ENCODE data around the gene PDSS2. TPM values are rescaled to one million over a fixed set of nuclear protein-coding genes. Genes with fewer than 3 reads are reported as not detected.
"Not testable (repeated sequence)": the region's sequence is repeated elsewhere in the genome, so short reads cannot be mapped to it uniquely, and the experiment has no call there.

PDSS2 gene
- polyA plus RNA-seq, 4 donors, result 6.5 to 14.8 (median 11.6) TPM

GRCh38 chr6:107479089-107479690, 19.8 kb upstream of the PDSS2 start:
- DNase-seq, result no peak
- Histone ChIP-seq H3K9me3 (ENCODE audit: control insufficient read depth in 2 of 2, insufficient read depth in 1 of 2, low read depth in 1 of 2, low read length in 1 of 2) (no peaks in the 10 kb centered on the region), H3K27me3 (ENCODE audit: control insufficient read depth in 3 of 3, insufficient read depth in 3 of 3, low read length in 3 of 3) (peaks cover 0 to 18% (median 5%) of the 10 kb centered on the region in 3 donors), H3K4me1 (ENCODE audit: control insufficient read depth in 3 of 3, insufficient read depth in 2 of 3, low read depth in 1 of 3, low read length in 2 of 3) (no peaks in the 10 kb centered on the region), H3K4me3 (ENCODE audit: low read depth in 1 of 3, low read length in 3 of 3) (no peak overlapping the region), H3K36me3 (ENCODE audit: control insufficient read depth in 3 of 3, insufficient read depth in 2 of 3, low read depth in 1 of 3, low read length in 3 of 3) (no peaks in the 10 kb centered on the region), H3K27ac (ENCODE audit: low read depth in 1 of 3, low read length in 2 of 3) (no peak overlapping the region)
- no peak for FAIRE-seq
- WGBS, 3 donors, result 72 to 79% (median 72%) methylated on average over 4 of the region's 4 CpGs

- H3K4me3 ChIP-seq (ENCODE audit: low read depth in 1 of 3, low read length in 3 of 3); DNase-seq; H3K27me3 ChIP-seq (ENCODE audit: control insufficient read depth in 3 of 3, insufficient read depth in 3 of 3, low read length in 3 of 3); H3K9me3 ChIP-seq (ENCODE audit: control insufficient read depth in 2 of 2, insufficient read depth in 1 of 2, low read depth in 1 of 2, low read length in 1 of 2); H3K27ac ChIP-seq (ENCODE audit: low read depth in 1 of 3, low read length in 2 of 3); H3K36me3 ChIP-seq (ENCODE audit: control insufficient read depth in 3 of 3, insufficient read depth in 2 of 3, low read depth in 1 of 3, low read length in 3 of 3); FAIRE-seq; H3K4me1 ChIP-seq (ENCODE audit: control insufficient read depth in 3 of 3, insufficient read depth in 2 of 3, low read depth in 1 of 3, low read length in 2 of 3): not testable (repeated sequence)
- WGBS, 3 donors, result 73 to 88% (median 80%) methylated on average over 2 to 3 of the region's 3 CpGs
These were observed 16.5 kb upstream of the PDSS2 start for GRCh38 chr6:107475826-107476225.

- H3K27ac ChIP-seq (ENCODE audit: low read depth in 1 of 3, low read length in 2 of 3); H3K4me3 ChIP-seq (ENCODE audit: low read depth in 1 of 3, low read length in 3 of 3); H3K36me3 ChIP-seq (ENCODE audit: control insufficient read depth in 3 of 3, insufficient read depth in 2 of 3, low read depth in 1 of 3, low read length in 3 of 3); H3K4me1 ChIP-seq (ENCODE audit: control insufficient read depth in 3 of 3, insufficient read depth in 2 of 3, low read depth in 1 of 3, low read length in 2 of 3); DNase-seq; H3K27me3 ChIP-seq (ENCODE audit: control insufficient read depth in 3 of 3, insufficient read depth in 3 of 3, low read length in 3 of 3); H3K9me3 ChIP-seq (ENCODE audit: control insufficient read depth in 2 of 2, insufficient read depth in 1 of 2, low read depth in 1 of 2, low read length in 1 of 2); FAIRE-seq: not testable (repeated sequence)
- WGBS, 3 donors, result 88 to 96% (median 94%) methylated on average over 3 of the region's 3 CpGs
These were observed 16.0 kb upstream of the PDSS2 start for GRCh38 chr6:107475360-107475759.

- Histone ChIP-seq H3K4me3 (ENCODE audit: low read depth in 1 of 3, low read length in 3 of 3) (no peak overlapping the region), H3K36me3 (ENCODE audit: control insufficient read depth in 3 of 3, insufficient read depth in 2 of 3, low read depth in 1 of 3, low read length in 3 of 3) (no peaks in the 10 kb centered on the region), H3K27ac (ENCODE audit: low read depth in 1 of 3, low read length in 2 of 3) (no peak overlapping the region), H3K27me3 (ENCODE audit: control insufficient read depth in 3 of 3, insufficient read depth in 3 of 3, low read length in 3 of 3) (no peaks in the 10 kb centered on the region), H3K4me1 (ENCODE audit: control insufficient read depth in 3 of 3, insufficient read depth in 2 of 3, low read depth in 1 of 3, low read length in 2 of 3) (no peaks in the 10 kb centered on the region), H3K9me3 (ENCODE audit: control insufficient read depth in 2 of 2, insufficient read depth in 1 of 2, low read depth in 1 of 2, low read length in 1 of 2) (no peaks in the 10 kb centered on the region)
- FAIRE-seq (no peak), DNase-seq (no peak)
- WGBS, 3 donors, result 43 to 67% (median 60%) methylated on average over 5 of the region's 5 CpGs
These were observed 14.3 kb upstream of the PDSS2 start for GRCh38 chr6:107473660-107474059.

DNA sequence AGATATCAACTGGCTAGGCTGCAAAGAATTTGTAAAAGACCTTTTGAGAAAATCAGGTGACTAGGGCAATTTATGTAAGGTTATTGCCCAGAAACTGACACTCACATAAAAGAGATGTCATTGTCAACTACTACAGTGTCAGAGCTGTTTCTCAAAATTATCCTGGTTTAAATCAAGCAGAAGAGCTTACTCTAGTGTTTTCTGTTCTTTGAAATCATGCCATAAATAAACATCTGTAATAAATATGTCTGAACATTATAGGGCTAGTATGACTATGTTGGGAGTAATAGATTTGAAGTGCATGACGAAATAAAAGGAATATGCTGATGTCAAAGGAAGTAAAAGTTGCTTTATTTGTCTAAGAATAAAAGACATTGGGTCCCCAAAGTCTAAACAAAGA, 11.0 kb upstream of the PDSS2 start:
- no peaks in the 10 kb centered on the region for H3K9me3 ChIP-seq (ENCODE audit: control insufficient read depth in 2 of 2, insufficient read depth in 1 of 2, low read depth in 1 of 2, low read length in 1 of 2)
- no peak for FAIRE-seq
- peaks cover 0 to 4% (median 0%) of the 10 kb centered on the region in 3 donors for H3K27me3 ChIP-seq (ENCODE audit: control insufficient read depth in 3 of 3, insufficient read depth in 3 of 3, low read length in 3 of 3)
- H3K4me3 ChIP-seq (ENCODE audit: low read depth in 1 of 3, low read length in 3 of 3), result no peak overlapping the region
- no peaks in the 10 kb centered on the region for H3K4me1 ChIP-seq (ENCODE audit: control insufficient read depth in 3 of 3, insufficient read depth in 2 of 3, low read depth in 1 of 3, low read length in 2 of 3)
- no peak for DNase-seq
- H3K36me3 ChIP-seq (ENCODE audit: control insufficient read depth in 3 of 3, insufficient read depth in 2 of 3, low read depth in 1 of 3, low read length in 3 of 3), result no peaks in the 10 kb centered on the region
- H3K27ac ChIP-seq (ENCODE audit: low read depth in 1 of 3, low read length in 2 of 3), result no peak overlapping the region
- 84 to 90% (median 87%) methylated on average over 1 of the region's 1 CpG for WGBS, 3 donors

GRCh38 chr6:107466062-107466461, 6.7 kb upstream of the PDSS2 start:
- H3K27ac ChIP-seq (ENCODE audit: low read depth in 1 of 3, low read length in 2 of 3), result no peak overlapping the region
- FAIRE-seq, result no peak
- H3K4me3 ChIP-seq (ENCODE audit: low read depth in 1 of 3, low read length in 3 of 3), result no peak overlapping the region
- peaks cover 0 to 9% (median 0%) of the 10 kb centered on the region in 3 donors for H3K27me3 ChIP-seq (ENCODE audit: control insufficient read depth in 3 of 3, insufficient read depth in 3 of 3, low read length in 3 of 3)
- no peaks in the 10 kb centered on the region for H3K9me3 ChIP-seq (ENCODE audit: control insufficient read depth in 2 of 2, insufficient read depth in 1 of 2, low read depth in 1 of 2, low read length in 1 of 2)
- 84 to 97% (median 86%) methylated on average over 1 of the region's 1 CpG for WGBS, 3 donors
- DNase-seq, result no peak
- no peaks in the 10 kb centered on the region for H3K36me3 ChIP-seq (ENCODE audit: control insufficient read depth in 3 of 3, insufficient read depth in 2 of 3, low read depth in 1 of 3, low read length in 3 of 3)
- H3K4me1 ChIP-seq (ENCODE audit: control insufficient read depth in 3 of 3, insufficient read depth in 2 of 3, low read depth in 1 of 3, low read length in 2 of 3), result no peaks in the 10 kb centered on the region

DNA sequence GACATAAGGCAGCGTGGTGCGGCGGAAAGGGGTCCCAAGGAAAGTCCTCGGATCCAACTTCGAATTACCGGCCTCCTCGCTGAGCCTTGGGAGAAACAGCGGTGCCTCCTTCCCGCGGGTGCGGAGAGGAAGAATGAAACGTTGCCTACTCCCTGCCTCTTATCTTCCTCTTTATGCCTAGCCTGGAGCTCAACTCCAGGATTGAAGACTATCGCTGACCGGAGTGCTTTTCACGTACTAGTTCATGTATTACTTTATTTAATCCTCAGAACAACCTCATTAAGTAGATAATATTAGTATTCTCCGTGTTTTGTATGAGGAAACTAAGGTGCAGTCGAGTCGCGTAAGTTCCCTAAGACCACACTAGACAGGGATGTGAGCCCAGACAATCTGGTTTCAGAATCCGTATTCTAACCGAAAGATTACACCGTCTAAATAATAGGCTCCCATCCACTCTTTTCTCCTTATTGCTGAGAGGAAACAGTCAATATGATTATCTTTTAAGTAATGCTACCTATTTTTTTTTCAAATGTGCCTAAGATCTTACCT, 793 bp upstream of the PDSS2 start:
- Histone ChIP-seq H3K4me1 (ENCODE audit: control insufficient read depth in 3 of 3, insufficient read depth in 2 of 3, low read depth in 1 of 3, low read length in 2 of 3) (no peaks in the 10 kb centered on the region), H3K4me3 (ENCODE audit: low read depth in 1 of 3, low read length in 3 of 3) (peak overlapping the region; percentile 46 to 93 (median 68)), H3K36me3 (ENCODE audit: control insufficient read depth in 3 of 3, insufficient read depth in 2 of 3, low read depth in 1 of 3, low read length in 3 of 3) (peaks cover 0 to 5% (median 0%) of the 10 kb centered on the region in 3 donors), H3K27ac (ENCODE audit: low read depth in 1 of 3, low read length in 2 of 3) (peak overlapping the region; percentile 84 to 98 (median 89)), H3K27me3 (ENCODE audit: control insufficient read depth in 3 of 3, insufficient read depth in 3 of 3, low read length in 3 of 3) (peaks cover 0 to 5% (median 0%) of the 10 kb centered on the region in 3 donors), H3K9me3 (ENCODE audit: control insufficient read depth in 2 of 2, insufficient read depth in 1 of 2, low read depth in 1 of 2, low read length in 1 of 2) (no peaks in the 10 kb centered on the region)
- WGBS, 3 donors, result 28 to 34% (median 34%) methylated on average over 22 of the region's 22 CpGs
- DNase-seq, result peak in 1 of 2 donors; percentile 57
- FAIRE-seq, result no peak

- peaks cover 0 to 5% (median 0%) of the 10 kb centered on the region in 3 donors for H3K27me3 ChIP-seq (ENCODE audit: control insufficient read depth in 3 of 3, insufficient read depth in 3 of 3, low read length in 3 of 3)
- H3K27ac ChIP-seq (ENCODE audit: low read depth in 1 of 3, low read length in 2 of 3), result peak overlapping the region; percentile 74 to 89 (median 87)
- peak overlapping the region; percentile 58 to 93 (median 68) for H3K4me3 ChIP-seq (ENCODE audit: low read depth in 1 of 3, low read length in 3 of 3)
- H3K36me3 ChIP-seq (ENCODE audit: control insufficient read depth in 3 of 3, insufficient read depth in 2 of 3, low read depth in 1 of 3, low read length in 3 of 3), result peaks cover 0 to 5% (median 0%) of the 10 kb centered on the region in 3 donors
- DNase-seq, result peak; percentile 19 to 69
- no peak for FAIRE-seq
- WGBS, 3 donors, result 0 to 1% (median 1%) methylated on average over 29 of the region's 29 CpGs
- no peaks in the 10 kb centered on the region for H3K9me3 ChIP-seq (ENCODE audit: control insufficient read depth in 2 of 2, insufficient read depth in 1 of 2, low read depth in 1 of 2, low read length in 1 of 2)
- no peaks in the 10 kb centered on the region for H3K4me1 ChIP-seq (ENCODE audit: control insufficient read depth in 3 of 3, insufficient read depth in 2 of 3, low read depth in 1 of 3, low read length in 2 of 3)
These were observed 587 bp downstream of the PDSS2 start for GRCh38 chr6:107458672-107459282.

Data from small intestine (tissue), 7 donors.